Natural killer cell (primary cell): Measurements from ENCODE around the gene MAN1A1. TPM values are rescaled to one million over a fixed set of nuclear protein-coding genes. Genes with fewer than 3 reads are reported as not detected.
A peak's percentile ranks its signal among the peaks of the same experiment; 100 is the strongest.

Experiments used
- ATAC-seq, 3 donors: fragments of 150-1000 bp in 2 of 3; fragments of 200-7000 bp in 1 of 3; cut with Tn5 transposase; 1 replicate in 1 of 3; 2 replicates in 2 of 3; pipeline ENCODE4 v1.10.0; 2021; ENCODE audit warnings: mild to moderate bottlenecking in 2 of 3, moderate library complexity in 2 of 3
- DNase-seq, 2 donors: peaks; one replicate each; pipeline versions ENCODE4 v3.0.0 to v3.0.0-alpha.2; 2013 to 2021; ENCODE audit warnings: mixed read lengths in 1 of 2
- H3K27ac ChIP-seq: one replicate; pipeline ENCODE4 v1.5.1; 2013; ENCODE audit warnings: mild to moderate bottlenecking, low read length
- H3K27me3 ChIP-seq: one replicate; pipeline ENCODE4 v1.6.1; 2013; ENCODE audit warnings: low read length; ENCODE audit not compliant: control insufficient read depth, insufficient read depth
- H3K36me3 ChIP-seq: one replicate; pipeline ENCODE4 v1.6.1; 2013; ENCODE audit warnings: low read length; ENCODE audit not compliant: control insufficient read depth, insufficient read depth
- H3K4me1 ChIP-seq: one replicate; pipeline ENCODE4 v1.6.1; 2013; ENCODE audit warnings: low read length; ENCODE audit not compliant: control insufficient read depth, insufficient read depth
- H3K4me3 ChIP-seq: one replicate; pipeline ENCODE4 v1.5.1; 2013; ENCODE audit warnings: low read length
- H3K9me3 ChIP-seq: one replicate; pipeline ENCODE4 v1.6.1; 2013; ENCODE audit warnings: low read length; ENCODE audit not compliant: control insufficient read depth, insufficient read depth
- H3K27ac Mint-ChIP-seq, 2 donors: one replicate each; pipeline ENCODE4 v1.8.0; 2022; ENCODE audit warnings: mild to moderate bottlenecking in 2 of 2, mixed read lengths in 2 of 2, moderate library complexity in 1 of 2
- H3K27me3 Mint-ChIP-seq, 2 donors: one replicate each; pipeline ENCODE4 v1.8.0; 2022; ENCODE audit warnings: low read depth in 2 of 2, mixed read lengths in 2 of 2
- H3K36me3 Mint-ChIP-seq: one replicate; pipeline ENCODE4 v1.8.0; 2022; ENCODE audit warnings: mixed read lengths
- H3K4me1 Mint-ChIP-seq, 2 donors: one replicate each; pipeline ENCODE4 v1.8.0; 2022; ENCODE audit warnings: mixed read lengths in 2 of 2
- H3K4me3 Mint-ChIP-seq: one replicate; pipeline ENCODE4 v1.8.0; 2022; ENCODE audit warnings: mild to moderate bottlenecking, moderate library complexity, mixed read lengths
- H3K9me3 Mint-ChIP-seq, 2 donors: one replicate each; pipeline ENCODE4 v1.8.0; 2022; ENCODE audit warnings: mixed read lengths in 2 of 2
- WGBS: methylation state at CpG from one replicate; pipeline ENCODE4 v1.1.7; 2013; ENCODE audit warnings: missing lambda C conversion rate; ENCODE audit not compliant: insufficient coverage; 5-methylcytosine and 5-hydroxymethylcytosine counted together
- intact Hi-C: fragments of 100-400 bp; cut with micrococcal nuclease; formaldehyde crosslinking; loops from one replicate; pipeline ENCODE4 v1.14.2; 2022
- total RNA-seq, 4 donors: library from RNA; stranded (reverse); fragments of 120-200 nt in 1 of 4; gene quantifications; one replicate each; pipeline versions ENCODE4 v1.2.3 to v1.2.4, GENCODE V29; 2013 to 2022
- TF ChIP-seq, protein P1 (sequence below): fragments of 200-600 bp; IDR thresholded peaks from one replicate; pipeline ENCODE4 v1.8.0; 2022; ENCODE audit warnings: antibody characterized with exemption

Gene MAN1A1
- total RNA-seq, 3 donors from 2014 or later (not counting 1 experiment from before 2014, with no cell fraction given): 45.6 to 54.6 (median 53.6) TPM

DNA sequence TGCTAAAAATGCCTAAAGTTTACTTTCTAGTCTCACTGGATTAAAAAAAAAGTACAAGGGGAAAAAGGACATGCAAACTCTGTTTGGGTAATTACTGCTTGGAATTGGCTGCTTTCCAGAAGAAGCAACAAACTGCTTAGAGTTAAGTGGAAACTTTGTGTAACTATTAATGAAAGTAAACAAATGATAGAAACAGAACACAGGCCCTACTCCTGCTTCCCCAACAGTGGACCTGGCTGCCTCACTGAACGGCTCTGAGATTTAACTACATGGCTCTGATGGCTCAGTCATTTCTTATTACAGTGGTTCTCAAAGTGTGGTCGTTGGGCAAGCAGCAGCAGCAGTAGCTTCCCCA, 108.5 kb downstream of the MAN1A1 start:
- 91% methylated on average over 2 of the region's 2 CpGs for WGBS
- Mint-ChIP-seq H3K4me3 (no peak overlapping the region), H3K27ac (peak overlapping the region in 1 of 2 donors; percentile 37), H3K27me3 (no peaks in the 10 kb centered on the region), H3K9me3 (no peaks in the 10 kb centered on the region), H3K36me3 (no peaks in the 10 kb centered on the region), H3K4me1 (peaks cover 9 to 10% of the 10 kb centered on the region in 2 donors)
- no peak overlapping the region for H3K27ac ChIP-seq
- ATAC-seq (no peak), DNase-seq (no peak)
- TF ChIP-seq, protein P1, sequence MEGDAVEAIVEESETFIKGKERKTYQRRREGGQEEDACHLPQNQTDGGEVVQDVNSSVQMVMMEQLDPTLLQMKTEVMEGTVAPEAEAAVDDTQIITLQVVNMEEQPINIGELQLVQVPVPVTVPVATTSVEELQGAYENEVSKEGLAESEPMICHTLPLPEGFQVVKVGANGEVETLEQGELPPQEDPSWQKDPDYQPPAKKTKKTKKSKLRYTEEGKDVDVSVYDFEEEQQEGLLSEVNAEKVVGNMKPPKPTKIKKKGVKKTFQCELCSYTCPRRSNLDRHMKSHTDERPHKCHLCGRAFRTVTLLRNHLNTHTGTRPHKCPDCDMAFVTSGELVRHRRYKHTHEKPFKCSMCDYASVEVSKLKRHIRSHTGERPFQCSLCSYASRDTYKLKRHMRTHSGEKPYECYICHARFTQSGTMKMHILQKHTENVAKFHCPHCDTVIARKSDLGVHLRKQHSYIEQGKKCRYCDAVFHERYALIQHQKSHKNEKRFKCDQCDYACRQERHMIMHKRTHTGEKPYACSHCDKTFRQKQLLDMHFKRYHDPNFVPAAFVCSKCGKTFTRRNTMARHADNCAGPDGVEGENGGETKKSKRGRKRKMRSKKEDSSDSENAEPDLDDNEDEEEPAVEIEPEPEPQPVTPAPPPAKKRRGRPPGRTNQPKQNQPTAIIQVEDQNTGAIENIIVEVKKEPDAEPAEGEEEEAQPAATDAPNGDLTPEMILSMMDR: no peak
- no peaks in the 10 kb centered on the region for H3K4me1 ChIP-seq
- intact Hi-C loops: no loop called here
- H3K36me3 ChIP-seq: peaks cover 5% of the 10 kb centered on the region
- no peaks in the 10 kb centered on the region for H3K27me3 ChIP-seq
- H3K9me3 ChIP-seq: no peaks in the 10 kb centered on the region
- no peak overlapping the region for H3K4me3 ChIP-seq

DNA sequence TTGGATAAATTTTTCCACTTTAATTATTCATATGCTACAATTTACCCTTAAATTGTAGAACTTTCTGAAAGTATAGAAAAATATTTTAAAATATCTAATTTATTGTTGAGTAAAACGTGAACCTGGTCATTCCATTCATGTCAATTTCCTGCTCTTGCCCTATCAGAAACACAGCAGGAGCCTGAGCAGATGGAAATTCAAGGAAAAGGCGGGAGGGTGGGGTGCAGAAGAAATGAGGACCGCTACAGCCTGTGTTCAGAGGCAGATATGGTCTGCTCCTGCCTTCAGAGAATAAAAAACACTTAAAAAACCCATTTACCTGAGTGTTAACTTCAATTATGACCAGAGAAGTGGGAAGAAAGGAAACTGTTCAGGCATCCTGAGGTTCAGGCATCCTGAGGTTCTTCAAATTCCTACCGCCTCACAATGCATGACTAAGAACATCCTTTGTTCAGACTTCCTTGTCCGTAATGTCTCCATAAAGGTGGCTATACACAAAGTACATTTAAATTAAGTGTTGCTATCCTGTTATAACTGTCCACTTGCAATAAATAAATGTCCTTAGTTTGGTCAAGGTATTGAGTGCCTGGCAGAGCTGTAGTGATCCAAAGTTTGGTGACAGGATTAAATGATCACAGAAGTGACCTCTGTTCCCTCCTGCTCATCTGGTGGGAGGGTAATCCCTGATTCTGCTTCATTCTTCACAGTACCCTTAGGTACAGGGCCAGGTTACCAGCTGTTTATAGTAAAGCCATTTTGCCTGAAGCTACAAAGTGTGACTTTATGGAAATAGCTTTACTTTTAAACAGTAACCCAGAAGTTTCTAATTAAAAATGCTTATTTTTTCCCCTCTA, 109.1 kb downstream of the MAN1A1 start:
- H3K4me1 Mint-ChIP-seq: peaks cover 9 to 10% of the 10 kb centered on the region in 2 donors
- TF ChIP-seq, protein P1: no peak
- no peaks in the 10 kb centered on the region for H3K9me3 Mint-ChIP-seq
- H3K27ac ChIP-seq: no peak overlapping the region
- H3K36me3 ChIP-seq: peaks cover 3% of the 10 kb centered on the region
- H3K9me3 ChIP-seq: no peaks in the 10 kb centered on the region
- H3K27me3 ChIP-seq: no peaks in the 10 kb centered on the region
- WGBS: 96% methylated on average over 5 of the region's 5 CpGs
- intact Hi-C loops: no loop called here
- DNase-seq: no peak
- H3K27me3 Mint-ChIP-seq: no peaks in the 10 kb centered on the region
- ATAC-seq: no peak
- H3K4me1 ChIP-seq: no peaks in the 10 kb centered on the region
- H3K27ac Mint-ChIP-seq: no peak overlapping the region
- H3K4me3 Mint-ChIP-seq: no peak overlapping the region
- no peak overlapping the region for H3K4me3 ChIP-seq
- no peaks in the 10 kb centered on the region for H3K36me3 Mint-ChIP-seq

DNA sequence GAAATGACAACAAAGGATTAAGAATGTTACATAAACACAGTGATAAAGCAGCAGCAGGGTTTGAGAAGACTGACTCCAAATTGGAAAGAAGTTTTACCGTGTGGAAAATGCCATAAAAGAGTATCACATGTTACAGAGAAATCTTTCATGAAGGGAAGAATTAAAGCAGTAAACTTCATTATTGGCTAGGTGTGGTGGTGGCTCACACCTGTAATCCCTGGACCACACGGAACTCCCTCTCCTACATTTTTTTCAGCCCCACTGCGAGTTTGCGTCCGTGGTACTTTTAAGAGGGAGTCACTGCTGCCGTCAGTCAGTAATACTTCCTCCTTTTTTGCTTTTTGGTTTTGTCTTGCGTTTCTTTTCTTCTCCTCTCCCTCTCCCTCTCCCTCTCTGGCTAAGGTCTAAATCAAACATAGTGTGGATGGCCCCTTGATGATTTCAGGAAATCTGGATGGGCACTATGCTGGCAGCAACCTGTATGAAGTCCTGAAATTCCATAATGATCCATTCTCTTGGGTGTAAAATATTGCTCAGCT, 112.3 kb downstream of the MAN1A1 start:
- 93% methylated on average over 7 of the region's 7 CpGs for WGBS
- intact Hi-C loops: no loop called here
- ATAC-seq: no peak
- Histone ChIP-seq H3K4me3 (no peak overlapping the region), H3K9me3 (no peaks in the 10 kb centered on the region), H3K27ac (no peak overlapping the region), H3K4me1 (no peaks in the 10 kb centered on the region), H3K27me3 (no peaks in the 10 kb centered on the region), H3K36me3 (peaks cover 6% of the 10 kb centered on the region)
- no peak overlapping the region for H3K4me3 Mint-ChIP-seq
- TF ChIP-seq, protein P1: no peak
- no peaks in the 10 kb centered on the region for H3K9me3 Mint-ChIP-seq
- peak overlapping the region; percentile 16 to 43 for H3K27ac Mint-ChIP-seq
- no peaks in the 10 kb centered on the region for H3K27me3 Mint-ChIP-seq
- H3K4me1 Mint-ChIP-seq: peaks cover 9 to 18% of the 10 kb centered on the region in 2 donors
- H3K36me3 Mint-ChIP-seq: peaks cover 7% of the 10 kb centered on the region
- DNase-seq: no peak
